WTC11 (cell line): ENCODE measurements around the gene NUP50.

ENCODE experiments used
- CTCF ChIP-seq: fragments of 200-600 bp; IDR thresholded peaks from 2 replicates; pipeline ENCODE4 v1.8.0; 2022; ENCODE audit warnings: antibody characterized with exemption
- E2F4 ChIP-seq: sonication (generic); formaldehyde crosslinking; IDR thresholded peaks from 2 replicates; pipeline ENCODE4 v1.8.1; 2022; ENCODE audit warnings: low read depth, mild to moderate bottlenecking, moderate library complexity, missing genetic modification reagents, borderline replicate concordance
- FOXJ3 ChIP-seq: sonication (generic); formaldehyde crosslinking; IDR thresholded peaks from 2 replicates; pipeline ENCODE4 v1.9.0; 2021; ENCODE audit warnings: missing genetic modification reagents, mild to moderate bottlenecking, borderline replicate concordance
- GTF2I ChIP-seq: fragments of 250-450 bp; sonication (Bioruptor Pico); conservative IDR thresholded peaks from 2 replicates; pipeline ENCODE4 v1.4.0; 2021; ENCODE audit warnings: mild to moderate bottlenecking
- NFYB ChIP-seq: sonication (generic); formaldehyde crosslinking; conservative IDR thresholded peaks from 2 replicates; pipeline ENCODE4 v1.8.0; 2022; ENCODE audit warnings: low read depth, missing genetic modification reagents
- NR3C1 ChIP-seq: sonication (generic); formaldehyde crosslinking; conservative IDR thresholded peaks from 2 replicates; pipeline ENCODE4 v1.8.1; 2023; ENCODE audit warnings: low read depth, mild to moderate bottlenecking, missing genetic modification reagents
- PREB ChIP-seq: sonication (generic); formaldehyde crosslinking; IDR thresholded peaks from 2 replicates; pipeline ENCODE4 v1.8.1; 2022; ENCODE audit warnings: mild to moderate bottlenecking, missing genetic modification reagents, moderate library complexity, borderline replicate concordance
- SMAD3 ChIP-seq: sonication (generic); formaldehyde crosslinking; IDR thresholded peaks from 2 replicates; pipeline ENCODE4 v1.8.0; 2022; ENCODE audit warnings: missing genetic modification reagents, mild to moderate bottlenecking, borderline replicate concordance
- SMAD4 ChIP-seq: sonication (generic); formaldehyde crosslinking; IDR thresholded peaks from 2 replicates; pipeline ENCODE4 v1.8.0; 2022; ENCODE audit warnings: mild to moderate bottlenecking, missing genetic modification reagents
- SP1 ChIP-seq: sonication (generic); formaldehyde crosslinking; conservative IDR thresholded peaks from 2 replicates; pipeline ENCODE4 v1.8.1; 2022; ENCODE audit warnings: missing genetic modification reagents
- TCF7 ChIP-seq: sonication (generic); formaldehyde crosslinking; IDR thresholded peaks from 2 replicates; pipeline ENCODE4 v1.8.0; 2022; ENCODE audit warnings: mild to moderate bottlenecking, low read depth, missing genetic modification reagents, moderate library complexity
- ZNF121 ChIP-seq: sonication (generic); formaldehyde crosslinking; IDR thresholded peaks from 2 replicates; pipeline ENCODE4 v1.8.0; 2023; ENCODE audit warnings: missing genetic modification reagents
- ZNF423 ChIP-seq: fragments of 250-450 bp; sonication (Bioruptor Pico); IDR thresholded peaks from 2 replicates; pipeline ENCODE4 v2.1.2; 2022; ENCODE audit warnings: mild to moderate bottlenecking, moderate library complexity

- TF ChIP-seq SMAD3 (CRISPR knock-in tag) (no peak), CTCF (no peak), ZNF423 (no peak), NFYB (CRISPR knock-in tag) (no peak), SP1 (CRISPR knock-in tag) (no peak), GTF2I (no peak), PREB (no peak), E2F4 (CRISPR knock-in tag) (no peak), NR3C1 (CRISPR knock-in tag) (no peak), FOXJ3 (CRISPR knock-in tag) (no peak), TCF7 (no peak), SMAD4 (CRISPR knock-in tag) (no peak), ZNF121 (CRISPR knock-in tag) (no peak)
Observed at GRCh38 chr22:45199723-45200122, 36.0 kb downstream of the NUP50 start.
